GM19238 (cell line): ENCODE data around the gene SRRM4.
A peak's percentile ranks its signal among the peaks of the same experiment; 100 is the strongest.
"Not testable (repeated sequence)": the region's sequence is repeated elsewhere in the genome, so short reads cannot be mapped to it uniquely, and the experiment has no call there.

Experiments used
- DNase-seq: peaks from one replicate; pipeline ENCODE4 v3.0.0; 2011; ENCODE audit warnings: low spot score; ENCODE audit not compliant: insufficient read length

The SRRM4 gene

DNA sequence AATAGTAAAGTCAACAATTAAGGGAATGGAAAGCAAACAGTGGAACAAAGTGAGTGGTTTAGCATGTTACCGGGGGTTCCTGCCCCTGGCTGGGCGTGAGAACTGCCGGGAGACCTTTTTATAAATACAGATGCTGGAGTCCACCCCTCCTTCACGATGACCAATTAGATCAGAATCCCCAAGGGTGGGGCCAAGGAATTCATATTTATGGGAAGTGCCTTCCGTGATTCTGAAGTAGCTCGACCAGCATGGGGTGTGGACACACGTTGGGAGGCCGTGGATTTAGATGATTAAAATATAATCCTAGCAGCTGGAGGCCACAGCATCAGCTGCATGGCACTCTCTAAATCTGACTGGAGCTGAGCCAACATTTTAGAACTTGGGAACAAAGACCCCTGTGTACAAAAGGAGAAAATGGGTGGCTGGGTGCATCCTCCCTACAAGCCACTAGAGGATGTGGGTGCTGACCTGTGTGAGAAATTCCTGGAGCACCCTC, 87.9 kb downstream of the SRRM4 start:
- DNase-seq: no peak

DNA sequence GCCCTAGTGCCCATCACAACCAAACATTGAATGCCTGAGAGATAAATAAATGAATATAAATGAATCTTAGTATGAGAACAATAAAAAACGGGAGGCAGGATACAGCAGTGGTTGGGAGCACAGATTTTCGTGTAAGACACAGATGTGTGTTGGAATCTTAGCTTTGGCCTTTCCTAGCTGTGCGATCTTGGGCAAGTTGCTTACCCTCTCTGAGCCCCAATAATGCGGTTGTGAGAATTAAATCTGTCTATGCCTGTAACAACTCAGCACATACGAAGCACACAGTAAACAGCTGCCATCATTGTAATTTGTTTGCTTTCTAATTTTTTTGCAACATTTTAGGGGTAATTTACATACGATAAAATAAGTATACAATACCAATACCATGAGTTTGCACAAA, 89.8 kb downstream of the SRRM4 start:
- DNase-seq: no peak

DNA sequence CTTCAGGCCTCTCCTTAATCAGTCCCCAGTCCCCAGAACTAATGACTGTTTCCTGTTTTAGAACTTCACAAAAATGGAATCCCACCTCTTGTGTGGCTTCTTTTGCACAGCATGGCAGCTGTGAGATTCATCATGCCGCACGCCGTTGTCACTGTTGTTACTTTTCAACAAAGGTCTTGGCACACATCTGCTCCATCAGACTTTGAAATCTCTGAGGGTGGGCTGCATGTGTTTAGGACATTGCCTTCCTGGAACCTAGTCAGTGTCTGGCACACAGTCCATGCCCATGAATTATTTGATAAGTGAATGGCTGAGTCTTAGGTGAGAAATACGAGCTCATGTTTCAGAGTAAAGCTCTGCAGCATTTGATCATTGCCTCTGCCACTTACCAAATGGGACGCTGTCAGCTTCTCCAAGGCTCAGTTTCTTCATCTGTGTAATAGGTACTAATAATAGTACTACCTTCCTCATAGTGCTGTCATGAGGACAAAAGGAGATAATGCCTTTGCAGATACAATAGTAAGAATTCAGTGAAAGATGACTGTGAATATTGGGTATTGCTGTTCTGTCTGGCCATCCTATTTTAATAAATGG, 90.4 kb downstream of the SRRM4 start:
- no peak for DNase-seq

DNA sequence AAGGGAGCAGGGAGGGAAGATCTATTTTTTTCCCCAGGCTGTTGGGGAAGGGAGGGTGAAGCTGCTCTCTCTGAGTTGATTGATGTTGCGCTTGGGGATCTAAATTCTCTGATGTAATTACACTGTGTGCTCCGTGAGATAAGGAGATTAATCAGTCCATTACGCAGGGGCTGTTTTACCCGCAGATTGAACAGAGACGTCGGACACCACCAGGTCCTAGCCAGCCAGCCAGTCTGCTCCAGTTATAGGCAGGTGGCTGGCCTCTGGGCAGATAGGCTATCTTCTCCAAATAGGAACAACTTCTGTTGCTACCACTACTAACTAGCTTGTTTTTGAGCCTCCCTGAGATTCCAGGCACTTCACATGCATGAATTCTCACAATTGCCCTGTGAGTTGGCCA, 91.1 kb downstream of the SRRM4 start:
- DNase-seq: no peak

DNA sequence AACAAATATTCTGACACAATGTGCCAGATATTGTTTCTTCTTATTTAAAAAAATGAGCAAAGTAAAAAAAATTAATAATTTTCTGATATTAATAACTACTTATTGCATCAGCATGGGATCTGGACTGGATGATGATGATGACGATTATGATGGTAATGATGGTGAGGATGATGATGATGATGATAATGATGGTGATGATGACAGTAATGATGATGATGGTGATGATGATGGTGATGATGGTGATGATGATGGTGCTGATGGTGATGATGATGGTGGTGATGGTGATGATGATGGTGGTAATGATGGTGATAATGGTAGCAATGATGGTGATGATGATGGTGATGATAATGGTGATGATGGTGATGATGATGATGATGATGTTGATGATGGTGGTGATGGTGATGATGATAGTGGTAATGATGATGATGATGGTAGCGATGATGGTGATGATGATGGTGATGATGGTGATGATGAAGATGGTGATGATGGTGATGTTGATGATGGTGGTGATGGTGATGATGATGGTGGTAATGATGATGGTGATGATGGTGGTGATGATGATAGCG, 94.0 kb downstream of the SRRM4 start:
- DNase-seq: no peak

DNA sequence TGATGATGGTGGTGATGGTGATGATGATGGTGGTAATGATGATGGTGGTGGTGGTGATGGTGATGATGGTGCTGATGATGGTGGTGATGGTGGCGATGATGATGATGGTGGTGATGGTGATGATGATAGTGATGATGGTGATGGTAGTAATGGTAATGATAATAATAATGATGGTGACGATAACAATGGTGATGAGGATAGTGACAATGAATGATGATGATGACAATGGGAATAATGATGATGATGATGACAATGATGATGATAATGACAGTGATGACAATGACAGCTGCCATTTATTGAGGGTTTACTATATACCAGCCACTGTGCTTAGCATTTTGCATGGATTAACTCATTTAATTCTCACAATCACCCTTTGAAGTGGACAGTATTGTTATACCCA, 94.6 kb downstream of the SRRM4 start:
- no peak for DNase-seq

DNA sequence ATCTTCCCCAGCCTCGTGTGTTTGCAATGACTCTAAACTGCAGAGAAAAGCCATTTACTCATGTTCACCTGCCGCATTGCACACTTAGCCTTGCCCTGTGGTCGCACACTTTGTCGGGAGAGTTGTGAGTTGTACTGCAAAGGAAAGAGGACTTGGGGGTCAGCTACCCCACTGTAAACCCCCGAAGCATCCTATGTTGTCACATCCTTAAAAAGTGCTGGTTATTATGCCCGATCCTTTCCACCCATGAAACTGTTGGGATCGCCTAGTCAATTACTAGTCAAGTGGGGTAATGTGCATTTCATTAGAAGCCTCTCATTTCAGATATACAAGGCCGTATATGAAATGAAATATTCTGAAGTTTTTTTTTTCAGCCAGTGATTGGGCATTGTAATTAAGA, 98.2 kb downstream of the SRRM4 start:
- DNase-seq: no peak

DNA sequence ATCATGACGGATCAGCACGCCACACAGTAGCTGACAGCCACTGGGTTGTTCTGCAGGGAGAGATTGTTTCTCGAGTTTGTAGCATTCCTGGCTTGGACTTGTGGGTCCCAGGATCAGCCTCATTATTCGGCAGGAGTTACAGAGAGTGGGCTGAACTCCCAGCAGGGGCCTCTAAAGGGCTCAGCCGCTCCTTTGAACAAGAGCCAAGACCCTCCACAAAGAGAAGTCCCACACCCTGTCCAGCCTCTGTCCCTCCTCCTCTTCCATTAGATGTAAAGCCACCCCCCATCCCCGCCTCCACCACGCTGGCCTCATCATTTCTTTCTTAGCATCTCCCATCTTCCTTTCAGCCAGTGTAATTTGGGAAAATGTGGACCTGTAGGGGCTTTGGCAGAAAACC, 100.7 kb downstream of the SRRM4 start:
- DNase-seq: no peak

DNA sequence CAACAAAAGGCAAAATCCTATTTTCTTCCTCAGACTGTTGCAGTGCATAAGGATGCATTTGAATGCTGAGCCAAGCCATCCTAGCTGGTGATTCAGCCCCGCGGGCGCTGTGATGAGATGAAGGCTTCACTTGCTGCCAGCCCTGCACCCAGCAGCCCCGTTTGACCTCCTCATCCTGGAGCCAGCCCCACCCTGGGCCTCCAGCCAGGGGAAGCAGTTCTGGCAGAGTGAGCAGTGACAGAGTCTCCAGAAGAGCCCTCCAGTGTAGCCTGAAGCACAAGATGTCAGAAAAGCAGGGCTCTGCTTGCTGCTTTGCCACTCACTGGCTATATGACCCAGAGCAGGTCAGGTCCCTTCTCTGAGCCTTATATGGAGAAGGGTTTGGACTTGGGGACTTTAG, 101.2 kb downstream of the SRRM4 start:
- DNase-seq: no peak

DNA sequence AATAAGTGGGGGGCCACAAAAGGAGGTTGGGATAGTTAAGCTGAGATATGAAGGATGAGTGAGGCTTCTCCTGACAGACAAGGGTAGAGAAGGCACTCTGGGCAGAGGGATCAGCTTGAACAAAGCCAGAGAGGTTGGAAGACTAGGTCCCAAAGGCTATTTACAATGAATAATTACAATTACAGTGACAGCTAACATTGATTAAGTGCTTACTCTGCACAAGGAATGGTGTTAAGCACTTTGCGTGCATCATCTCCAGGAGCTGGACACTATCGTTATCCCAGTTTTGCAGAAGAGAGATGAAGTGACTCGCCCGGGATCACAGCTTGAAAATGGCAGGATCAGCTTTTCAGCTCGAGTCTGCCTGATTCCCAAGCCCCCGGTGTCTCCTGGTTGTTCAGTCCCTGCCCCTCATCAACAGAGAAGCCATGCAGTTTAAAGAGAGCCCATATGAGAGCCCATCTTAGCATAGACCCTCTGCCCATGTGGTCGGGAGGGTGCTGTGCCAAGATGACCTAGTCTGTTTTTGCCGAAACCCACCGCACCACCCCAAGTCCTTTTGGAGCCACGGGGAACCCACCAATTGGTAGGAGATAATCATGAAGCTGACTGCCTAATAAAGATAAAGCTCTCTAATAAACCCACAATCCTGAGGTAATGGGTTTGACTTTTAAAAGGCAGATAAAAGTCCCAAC, 107.5 kb downstream of the SRRM4 start:
- no peak for DNase-seq

DNA sequence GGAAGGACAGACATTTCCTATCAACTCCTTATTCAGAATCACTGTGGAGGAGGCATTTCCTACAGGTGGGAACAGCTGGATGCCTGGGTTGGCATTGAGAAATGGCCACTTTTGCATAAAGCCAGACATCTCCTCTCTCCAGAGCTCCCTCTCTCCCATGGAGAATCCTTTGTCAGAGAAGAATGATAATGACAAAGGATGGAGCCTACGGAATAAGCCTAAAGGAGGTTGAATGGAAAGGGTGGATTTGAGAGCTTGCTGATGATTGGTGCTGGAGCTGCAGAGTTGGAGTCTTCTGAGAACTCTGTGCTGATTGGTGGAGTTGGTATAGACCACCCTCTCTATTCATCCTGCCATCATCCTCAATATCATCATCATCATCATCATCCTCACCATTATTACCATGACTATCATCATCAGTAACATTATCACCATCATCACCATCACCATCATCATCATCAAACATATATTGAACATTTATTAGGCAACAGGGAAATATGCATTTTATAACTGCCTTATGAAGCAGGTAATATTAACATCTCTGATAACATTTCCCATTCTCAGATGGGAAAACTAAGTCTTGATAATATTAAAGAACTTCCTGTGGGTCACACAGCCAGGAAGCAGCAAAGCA, 108.2 kb downstream of the SRRM4 start:
- no peak for DNase-seq

DNA sequence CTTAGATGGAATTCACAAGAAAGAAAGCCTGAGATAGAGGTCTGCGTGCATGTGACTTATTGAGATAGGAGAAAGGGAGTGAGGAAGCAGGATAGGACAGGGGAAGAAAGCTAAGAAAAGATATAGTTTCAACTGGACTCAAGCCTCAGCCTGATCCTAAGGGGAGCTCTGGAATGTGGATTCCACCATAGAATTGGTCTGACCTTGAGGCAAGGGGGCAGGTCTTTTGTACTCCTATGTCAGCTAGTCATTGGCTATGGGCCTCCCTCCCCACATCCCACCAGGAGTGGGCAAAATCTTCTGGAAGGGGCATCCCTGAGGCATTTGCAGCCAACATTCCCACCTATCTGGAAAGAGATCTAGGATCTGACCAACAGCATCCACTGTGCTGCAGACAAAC, 108.9 kb downstream of the SRRM4 start:
- DNase-seq: no peak

DNA sequence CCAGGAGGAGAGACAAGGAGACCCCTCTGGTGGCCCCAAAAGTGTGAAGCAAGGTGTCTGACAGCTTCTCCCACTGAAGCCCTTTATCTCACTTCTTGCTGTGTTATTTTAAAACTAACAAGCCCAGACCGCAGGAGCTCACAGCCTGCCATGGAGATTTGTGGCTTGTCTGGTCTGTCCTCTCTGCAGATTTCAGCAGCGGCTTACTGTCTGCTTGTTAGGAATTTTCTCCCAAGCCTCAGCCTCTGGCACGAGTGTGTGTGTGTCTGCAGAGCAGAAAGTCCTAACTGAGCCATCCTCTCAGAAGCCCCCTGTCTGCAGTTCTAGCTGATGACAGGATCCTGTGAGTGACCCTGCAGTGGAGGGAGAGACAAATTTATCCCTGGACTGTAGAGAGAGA, 109.5 kb downstream of the SRRM4 start:
- no peak for DNase-seq

DNA sequence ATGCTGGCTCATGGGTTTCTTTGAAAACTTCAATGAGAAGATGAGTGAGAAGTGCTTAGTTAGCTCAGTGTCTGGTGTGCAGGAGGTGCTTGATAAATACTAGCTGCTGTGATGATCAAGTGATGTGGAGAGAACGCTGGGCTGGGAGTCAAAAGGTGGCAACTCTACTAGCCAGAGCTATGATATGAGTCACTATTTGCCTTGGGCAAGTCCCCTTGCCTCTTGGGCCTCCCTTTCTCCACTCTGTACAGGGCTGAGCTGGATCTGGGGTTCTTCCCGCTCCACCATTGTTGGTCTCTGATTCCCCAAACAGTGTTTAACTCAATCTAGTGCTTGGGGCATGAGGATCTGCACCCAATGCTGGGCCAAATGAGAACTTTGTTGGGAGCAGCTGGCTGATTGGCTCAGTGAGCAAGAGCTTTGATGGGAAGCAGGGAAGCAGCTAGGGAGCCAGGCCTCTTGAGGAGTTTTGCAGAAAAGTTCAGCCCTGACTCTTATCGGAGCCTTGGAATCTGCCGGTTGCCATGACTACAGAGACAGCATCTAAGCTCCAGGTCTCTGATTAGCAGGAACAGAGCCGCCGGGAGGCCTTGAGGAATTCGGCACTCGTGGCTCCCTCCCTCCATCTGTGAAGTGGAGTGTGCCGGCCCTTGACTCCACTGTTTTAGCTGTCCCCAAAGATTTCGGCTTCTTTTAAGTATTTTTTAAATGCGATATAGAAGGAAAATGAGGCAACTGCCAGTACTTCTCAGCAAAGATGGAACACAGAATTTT, 115.3 kb downstream of the SRRM4 start:
- DNase-seq: no peak

DNA sequence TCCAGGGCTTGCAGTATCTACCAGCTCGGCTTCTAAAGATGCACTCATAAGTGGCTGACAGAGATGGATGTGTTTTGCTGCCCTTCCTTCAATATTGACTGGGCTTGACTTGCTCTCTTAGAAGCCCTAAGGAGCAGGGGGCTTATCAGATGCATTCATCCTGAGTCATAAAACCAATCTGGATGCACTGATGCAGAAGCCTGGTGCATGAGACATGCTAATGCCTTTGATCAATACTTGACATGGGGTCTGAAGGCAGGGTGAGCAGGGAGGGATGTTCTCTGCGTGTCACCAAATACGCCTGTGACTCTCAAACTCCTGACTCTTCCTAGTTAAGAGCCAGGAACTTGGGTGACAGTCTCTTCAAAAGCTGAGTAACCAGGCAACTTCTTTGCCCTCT, 119.6 kb downstream of the SRRM4 start:
- DNase-seq: no peak

DNA sequence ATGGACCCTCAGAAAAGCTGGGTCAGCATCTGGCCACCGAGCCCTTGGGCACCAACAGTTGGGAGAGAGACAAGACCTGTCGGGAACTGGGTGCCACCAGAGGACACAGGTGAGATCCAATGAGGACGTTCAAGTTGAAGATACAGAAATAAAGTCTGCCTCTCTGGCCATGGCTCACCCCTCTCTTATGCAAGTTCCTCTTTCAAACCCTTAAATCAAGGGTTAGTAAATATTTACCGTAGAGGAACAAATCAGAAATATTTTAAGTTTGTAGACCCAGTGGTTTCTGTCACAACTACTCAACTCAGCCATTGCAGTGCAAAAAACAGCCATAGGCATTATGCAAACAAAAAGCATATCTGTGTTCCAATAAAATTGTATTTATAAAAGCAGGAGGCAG, 120.9 kb downstream of the SRRM4 start:
- no peak for DNase-seq

DNA sequence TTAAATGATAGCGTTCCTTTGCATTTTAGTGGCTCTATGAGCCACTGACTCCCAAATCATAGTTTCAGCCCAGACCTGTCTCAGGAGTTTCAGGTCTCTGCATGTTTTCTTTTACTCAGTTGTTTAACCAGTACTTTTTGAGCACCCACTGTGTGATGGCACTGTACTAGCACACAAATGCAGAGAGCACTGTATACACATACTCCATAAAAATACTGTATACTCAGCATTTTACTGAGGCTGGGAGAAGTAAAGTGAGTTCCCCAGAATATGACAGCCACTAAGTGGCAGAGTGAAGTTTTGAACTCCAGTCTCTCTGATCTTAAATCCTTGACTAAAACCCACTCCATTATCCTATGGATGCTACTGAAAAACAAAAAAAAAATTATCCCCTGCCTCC, 121.4 kb downstream of the SRRM4 start:
- no peak for DNase-seq

DNA sequence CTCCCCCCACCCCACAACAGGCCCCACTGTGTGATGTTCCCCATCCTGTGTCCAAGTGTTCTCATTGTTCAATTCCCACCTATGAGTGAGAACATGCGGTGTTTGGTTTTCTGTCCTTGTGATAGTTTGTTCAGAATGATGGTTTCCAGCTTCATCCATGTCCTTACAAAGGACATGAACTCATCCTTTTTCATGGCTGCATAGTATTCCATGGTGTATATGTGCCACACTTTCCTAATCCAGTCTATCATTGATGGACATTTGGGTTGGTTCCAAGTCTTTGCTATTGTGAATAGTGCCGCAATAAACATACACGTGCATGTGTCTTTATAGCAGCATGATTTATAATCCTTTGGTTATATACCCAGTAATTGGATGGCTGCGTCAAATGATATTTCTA, 123.6 kb downstream of the SRRM4 start:
- DNase-seq: not testable (repeated sequence)

DNA sequence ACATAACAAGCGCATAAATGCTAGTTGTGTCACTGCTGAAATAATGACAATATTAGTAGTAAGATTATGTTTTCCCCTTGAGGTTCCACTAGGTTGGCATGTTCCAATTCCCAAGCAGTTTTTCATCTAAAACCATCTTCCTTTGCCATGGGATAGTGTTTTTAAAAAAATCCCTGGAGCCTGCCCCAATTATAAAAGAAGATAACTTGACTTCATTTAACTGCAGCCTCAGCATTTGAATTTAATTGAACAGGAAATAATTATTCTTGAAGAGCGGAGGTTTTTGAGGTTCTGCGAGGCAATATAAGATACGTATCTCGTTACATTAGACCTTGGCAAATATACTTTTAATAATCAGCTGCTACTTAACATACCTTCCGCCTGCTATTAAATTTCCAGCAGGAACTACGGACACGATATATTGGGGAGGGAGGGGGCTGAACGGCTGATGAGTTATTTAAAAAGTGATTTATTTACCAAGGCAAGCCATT, 132.2 kb downstream of the SRRM4 start:
- no peak for DNase-seq

DNA sequence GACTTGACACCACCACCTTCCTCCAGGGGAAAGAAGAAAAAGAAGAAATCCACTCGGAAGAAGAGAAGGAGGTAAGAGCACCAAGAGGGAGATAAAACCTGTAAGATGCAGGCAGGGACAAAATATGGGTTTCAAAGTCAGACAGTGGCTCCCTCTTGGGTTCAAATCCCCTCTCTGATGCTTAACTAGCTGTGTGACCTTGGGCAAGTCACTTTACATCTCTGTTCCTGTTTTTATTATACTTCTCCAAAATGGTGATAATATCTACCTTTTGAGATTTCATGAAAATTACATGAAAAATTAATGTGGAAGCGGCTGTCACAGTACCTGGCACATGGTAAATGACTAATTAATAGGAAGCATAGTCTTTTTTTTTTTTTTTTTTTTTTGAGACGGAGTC, 133.0 kb downstream of the SRRM4 start:
- DNase-seq: no peak

DNA sequence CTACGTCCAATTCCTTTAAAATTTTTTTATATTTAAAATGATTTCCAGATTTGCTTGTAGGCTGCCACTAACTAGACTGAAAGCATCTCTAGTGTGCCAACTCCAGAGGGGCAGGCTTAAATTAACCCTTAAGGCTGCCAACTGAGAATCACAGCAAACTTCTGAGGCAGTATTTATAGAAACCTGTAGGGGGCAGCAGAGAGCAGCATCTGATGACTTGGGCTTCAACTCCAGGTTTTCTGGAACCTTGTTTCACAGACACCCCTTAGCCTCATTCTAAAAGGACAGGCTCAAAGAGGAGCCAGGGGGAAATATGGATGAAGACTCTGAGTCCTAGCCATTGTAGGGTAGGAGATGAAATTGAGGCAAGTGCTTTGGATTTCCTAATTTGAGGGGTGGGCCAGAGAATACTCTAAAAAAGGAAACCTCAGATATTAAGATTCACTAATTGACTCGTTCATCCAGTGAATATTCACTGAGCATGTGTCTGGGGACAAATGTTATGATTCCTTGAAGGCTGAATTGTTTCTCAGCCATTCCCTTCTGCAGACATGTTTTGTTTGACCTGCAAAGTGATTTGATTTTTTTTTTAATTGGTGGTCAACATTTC, 134.1 kb downstream of the SRRM4 start:
- peak; percentile 27 for DNase-seq
